ENCODE data around the gene NCBP3.
"Not testable (repeated sequence)": the region's sequence is repeated elsewhere in the genome, so short reads cannot be mapped to it uniquely, and the experiment has no call there.

Gene NCBP3

DNA sequence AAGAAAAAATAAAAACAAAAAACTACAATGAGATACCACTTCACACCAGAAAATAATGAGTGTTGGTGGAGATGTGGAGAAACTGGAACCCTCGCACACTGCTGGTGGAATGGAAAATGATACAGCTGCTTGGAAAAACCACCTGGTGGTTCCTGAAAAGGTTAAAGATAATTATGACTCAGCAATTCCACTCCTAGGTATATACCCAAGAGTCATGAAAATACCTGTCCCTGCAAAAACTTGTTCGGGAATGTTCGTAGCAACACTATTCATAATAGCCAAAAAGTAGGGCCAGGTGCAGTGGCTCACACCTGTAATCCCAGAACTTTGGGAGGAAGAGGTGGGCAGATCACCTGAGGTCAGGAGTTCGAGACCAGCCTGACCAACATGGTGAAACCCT lies 36.9 kb downstream of the NCBP3 start:
- DNase-seq = no peak

DNA sequence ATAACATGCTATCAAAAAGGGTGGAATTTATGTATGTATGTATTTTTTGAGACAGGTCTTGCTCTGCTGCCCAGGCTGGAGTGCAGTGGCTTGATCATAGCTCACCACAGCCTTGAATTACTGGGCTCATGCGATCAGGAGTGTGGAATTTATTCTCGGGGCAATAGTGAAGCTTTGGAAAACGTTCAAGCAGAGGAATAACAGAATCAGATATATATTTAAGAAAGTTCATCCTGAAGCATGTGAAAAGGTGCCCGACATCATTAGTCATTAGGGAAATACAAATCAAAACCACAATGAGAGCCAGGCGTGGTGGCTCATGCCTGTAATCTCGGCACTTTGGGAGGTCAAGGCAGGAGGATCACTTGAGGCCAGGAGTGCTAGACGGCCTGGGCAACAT lies 37.3 kb downstream of the NCBP3 start:
- no peak for DNase-seq

- DNase-seq = no peak
Observed at GRCh38 chr17:3805581-3805980, 40.5 kb downstream of the NCBP3 start.

DNA sequence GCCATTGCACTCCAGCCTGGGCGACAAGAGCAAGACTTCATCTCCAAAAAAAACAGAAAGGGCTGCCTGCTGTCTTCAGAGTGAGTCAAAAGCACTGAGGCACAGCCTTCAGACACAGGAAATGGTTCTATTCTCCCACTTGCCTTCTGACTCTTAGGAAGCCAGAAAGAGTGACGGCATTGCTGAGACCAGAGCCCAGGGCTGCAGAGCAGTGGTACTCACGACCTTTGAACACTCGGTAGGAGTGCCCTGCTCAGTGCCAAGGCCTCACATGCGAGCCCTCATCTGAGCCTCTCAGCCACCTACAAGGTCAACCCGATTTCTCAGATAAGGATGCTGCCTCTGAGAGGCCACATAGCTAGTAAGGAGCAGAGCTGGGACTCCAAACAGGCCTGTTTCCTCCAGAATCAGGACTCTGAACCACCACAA lies 41.5 kb downstream of the NCBP3 start:
- DNase-seq = no peak

DNA sequence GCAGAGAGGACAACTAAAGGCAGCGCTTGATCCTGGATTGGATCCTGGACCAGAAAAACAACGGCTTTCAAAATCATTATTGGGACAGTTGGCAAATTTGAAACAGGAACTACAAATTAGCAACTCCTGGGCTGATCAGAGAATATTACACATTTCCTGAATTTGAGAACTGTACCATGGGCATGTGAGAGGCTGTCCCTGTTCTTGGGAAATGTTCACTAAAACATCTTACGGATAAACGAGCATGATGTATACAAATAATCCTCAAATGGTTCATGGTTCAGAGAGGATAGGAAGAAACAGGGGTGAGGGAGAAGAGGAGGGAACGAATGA lies 42.8 kb downstream of the NCBP3 start:
- DNase-seq = no peak

GRCh38 chr17:3802461-3803307 lies 43.4 kb downstream of the NCBP3 start:
- DNase-seq = no peak

DNA sequence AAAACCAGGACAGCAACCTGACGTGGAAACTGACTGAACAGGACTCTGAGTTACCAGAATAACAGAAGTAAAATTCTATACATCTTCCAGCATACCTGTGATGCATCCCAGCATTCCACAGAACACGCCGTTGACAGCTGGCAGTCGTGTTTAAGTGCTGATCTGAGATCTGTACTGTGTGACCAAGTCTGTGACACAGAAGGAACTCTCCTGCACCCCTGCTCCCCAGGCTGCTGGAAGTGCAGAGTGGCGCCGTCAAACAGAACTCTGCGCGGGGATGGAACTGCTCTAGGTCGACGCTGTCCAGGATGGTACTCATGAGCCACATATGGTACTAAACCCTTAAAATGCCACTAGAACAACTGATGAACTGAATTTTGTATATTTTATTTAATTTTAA lies 44.3 kb downstream of the NCBP3 start:
- no peak for DNase-seq

GRCh38 chr17:3801347-3801746 lies 44.7 kb downstream of the NCBP3 start:
- DNase-seq = no peak

DNA sequence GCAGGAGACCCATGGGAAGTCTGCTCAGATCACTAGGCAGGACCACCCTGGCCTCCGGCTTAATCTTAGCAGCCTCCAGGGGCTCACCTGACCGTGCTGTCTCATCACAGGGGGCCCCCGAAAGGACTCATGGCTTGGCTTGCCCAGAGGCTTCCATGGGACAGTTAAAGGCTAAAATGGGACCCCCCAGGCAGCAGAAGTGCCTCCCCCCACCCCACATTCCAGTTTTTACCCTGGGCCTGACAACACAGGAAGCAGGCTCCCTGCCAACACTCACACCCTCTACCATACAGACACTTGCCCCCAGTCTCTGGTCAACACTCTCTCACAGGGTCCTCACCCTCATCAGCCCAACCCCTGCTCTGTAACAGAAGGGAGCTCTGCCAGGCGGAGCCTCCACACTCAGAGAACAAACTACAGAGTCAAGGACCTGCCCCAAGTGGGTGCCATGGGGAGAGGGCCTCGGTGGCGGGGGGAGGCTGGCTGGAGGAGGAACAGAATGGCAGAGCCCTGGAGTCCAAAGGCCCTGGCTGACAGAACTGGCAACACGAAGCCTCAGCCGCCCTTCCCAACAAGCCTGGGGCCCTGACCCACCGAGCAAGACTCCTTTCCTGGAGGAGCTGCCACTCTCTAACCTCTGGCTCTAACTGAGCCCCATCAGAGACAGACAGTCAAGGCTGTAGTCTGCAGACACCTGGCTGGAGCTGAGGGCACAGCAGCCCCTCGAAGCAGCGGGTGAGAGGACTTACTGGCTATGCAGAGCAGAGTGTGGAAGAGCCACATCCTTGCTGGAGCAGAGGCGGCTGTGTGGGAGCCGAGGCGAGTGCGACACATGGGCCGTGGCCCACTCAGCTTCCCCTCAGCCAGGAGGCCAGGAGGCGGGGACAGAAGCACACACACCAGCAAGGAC lies 45.4 kb downstream of the NCBP3 start, which contains the start of gene ITGAE:
ITGAE (minus strand) TSS at position 827 of the 910 bp plus-strand sequence; CDS start at position 783, 44 bp downstream.
- no peak for DNase-seq

DNA sequence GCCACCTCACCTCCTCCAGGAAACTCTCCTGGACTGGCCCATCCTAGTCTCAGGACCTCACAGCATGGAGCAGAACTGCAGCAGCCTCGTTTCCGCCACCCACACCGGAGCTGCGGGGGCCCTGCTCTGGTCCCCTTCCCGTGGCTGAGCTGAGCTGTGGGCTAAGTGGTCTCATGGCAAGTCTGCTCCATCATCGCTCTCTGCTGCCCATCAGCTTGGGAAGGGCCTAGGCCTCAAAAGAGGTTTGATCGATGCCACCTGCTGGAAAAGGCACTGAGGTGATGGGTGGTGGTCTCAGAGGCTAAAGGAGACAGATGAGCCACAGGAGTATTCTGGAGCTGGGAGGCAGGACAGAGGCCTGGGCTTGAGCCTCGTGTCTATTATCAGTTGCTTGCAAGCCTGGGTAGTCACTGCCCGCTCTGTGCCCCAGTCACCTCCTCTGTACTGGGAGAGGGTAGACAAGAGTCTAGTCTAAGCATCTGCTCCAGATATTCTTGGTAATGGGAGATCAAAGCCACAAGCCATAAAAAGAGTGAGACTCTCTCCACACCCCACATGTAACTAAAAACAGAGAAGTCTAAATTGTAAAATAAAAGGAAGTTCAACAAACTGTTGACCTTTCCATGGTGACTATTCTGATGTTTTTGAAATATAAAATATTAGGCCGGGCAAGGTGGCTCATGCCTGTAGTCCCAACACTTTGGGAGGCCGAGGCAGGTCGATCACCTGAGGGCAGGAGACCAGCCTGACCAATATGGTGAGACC lies 46.7 kb downstream of the NCBP3 start:
- no peak for DNase-seq

DNA sequence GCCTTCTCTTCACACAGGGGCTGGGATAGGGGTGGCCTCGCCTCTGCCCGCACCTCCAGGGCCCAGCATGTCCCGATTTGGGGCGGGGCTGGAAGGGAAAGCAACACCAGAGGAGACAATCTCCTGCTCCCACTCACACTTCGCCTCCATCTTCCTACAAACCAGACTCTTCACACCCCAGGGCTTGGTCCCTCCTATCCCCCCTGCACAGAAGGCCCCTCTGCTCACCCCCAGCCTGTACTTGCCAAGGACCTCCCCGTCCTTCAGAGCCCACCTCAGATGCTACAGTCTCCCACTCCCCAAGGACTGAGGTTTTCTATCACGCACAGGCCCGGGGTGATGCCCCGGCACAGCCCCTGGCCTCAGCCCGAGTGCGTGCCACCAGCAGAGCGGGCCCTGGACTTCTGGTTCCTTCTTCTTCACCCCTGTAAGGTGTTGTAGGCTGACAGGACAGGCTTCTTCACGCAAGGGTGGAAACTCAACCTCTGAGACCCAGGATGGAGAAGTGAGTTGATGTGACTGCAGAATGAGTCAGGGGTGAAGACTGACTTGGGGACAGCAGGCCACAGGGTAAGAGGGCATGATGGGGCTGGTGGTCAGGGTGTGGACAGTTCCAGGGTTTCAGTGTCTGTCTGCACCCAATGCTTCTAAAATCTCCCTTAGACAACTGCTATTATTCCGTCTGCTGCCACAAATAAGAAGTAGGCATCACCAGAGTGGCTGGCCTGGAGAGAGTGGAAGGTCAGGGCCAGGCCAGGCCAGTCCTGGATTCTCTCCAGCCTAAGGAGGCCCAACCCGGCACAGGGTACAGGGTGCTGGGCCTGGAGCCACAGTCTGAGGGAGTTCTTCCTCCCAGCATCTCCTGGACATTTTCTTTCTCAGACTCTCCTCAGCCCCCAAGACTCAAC lies 47.5 kb downstream of the NCBP3 start:
- no peak for DNase-seq

DNA sequence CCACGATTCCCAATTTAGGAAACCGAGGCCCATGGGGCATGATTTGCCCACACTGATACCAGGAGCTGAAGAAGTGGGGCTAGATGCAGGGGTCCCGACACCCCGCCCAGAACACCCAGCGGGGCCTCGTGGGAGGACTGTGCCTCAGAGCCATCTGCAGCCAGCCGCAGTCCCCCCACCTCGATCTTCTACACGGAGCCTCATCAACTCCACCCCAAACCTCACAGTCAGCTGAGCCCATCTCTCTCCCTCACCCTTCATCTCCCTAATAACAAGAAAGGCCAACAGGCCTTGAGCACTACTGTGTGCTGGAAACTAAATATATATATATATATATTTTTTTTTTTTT lies 49.2 kb downstream of the NCBP3 start:
- no peak for DNase-seq

GRCh38 chr17:3796110-3796821 lies 49.8 kb downstream of the NCBP3 start:
- DNase-seq = no peak

DNA sequence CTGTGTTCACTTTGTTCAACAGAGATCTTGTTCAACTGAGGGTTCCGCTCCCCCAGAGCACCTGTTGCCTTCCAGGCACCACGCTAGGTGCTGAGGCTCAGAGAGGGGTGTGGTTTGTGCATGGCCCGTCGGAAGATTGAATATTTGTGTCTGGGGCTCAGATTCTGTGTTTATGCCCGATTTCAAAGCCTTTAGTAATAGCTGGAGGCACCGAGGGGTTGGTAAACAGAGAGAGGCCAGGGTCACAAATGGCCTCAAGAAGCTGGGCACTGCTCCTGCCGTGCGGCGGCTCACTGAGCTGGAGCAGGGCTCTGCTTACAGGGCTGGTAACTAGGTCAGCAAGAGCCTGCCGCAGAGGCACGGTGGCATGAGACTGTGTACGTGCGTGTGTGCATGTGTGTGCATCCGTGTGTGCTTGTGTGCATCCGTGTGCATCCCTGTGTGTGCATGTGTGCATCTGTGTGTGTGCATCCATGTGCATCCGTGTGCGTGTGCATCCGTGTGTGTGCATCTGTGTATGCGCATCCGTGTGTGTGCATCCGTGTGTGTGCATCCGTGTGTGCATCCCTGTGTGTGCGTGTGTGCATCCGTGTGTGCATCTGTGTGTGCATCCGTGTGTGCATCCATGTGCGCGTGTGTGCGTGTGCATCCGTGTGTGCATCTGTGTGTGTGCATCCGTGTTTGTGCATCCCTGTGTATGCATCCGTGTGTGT lies 50.5 kb downstream of the NCBP3 start:
- DNase-seq = no peak

DNA sequence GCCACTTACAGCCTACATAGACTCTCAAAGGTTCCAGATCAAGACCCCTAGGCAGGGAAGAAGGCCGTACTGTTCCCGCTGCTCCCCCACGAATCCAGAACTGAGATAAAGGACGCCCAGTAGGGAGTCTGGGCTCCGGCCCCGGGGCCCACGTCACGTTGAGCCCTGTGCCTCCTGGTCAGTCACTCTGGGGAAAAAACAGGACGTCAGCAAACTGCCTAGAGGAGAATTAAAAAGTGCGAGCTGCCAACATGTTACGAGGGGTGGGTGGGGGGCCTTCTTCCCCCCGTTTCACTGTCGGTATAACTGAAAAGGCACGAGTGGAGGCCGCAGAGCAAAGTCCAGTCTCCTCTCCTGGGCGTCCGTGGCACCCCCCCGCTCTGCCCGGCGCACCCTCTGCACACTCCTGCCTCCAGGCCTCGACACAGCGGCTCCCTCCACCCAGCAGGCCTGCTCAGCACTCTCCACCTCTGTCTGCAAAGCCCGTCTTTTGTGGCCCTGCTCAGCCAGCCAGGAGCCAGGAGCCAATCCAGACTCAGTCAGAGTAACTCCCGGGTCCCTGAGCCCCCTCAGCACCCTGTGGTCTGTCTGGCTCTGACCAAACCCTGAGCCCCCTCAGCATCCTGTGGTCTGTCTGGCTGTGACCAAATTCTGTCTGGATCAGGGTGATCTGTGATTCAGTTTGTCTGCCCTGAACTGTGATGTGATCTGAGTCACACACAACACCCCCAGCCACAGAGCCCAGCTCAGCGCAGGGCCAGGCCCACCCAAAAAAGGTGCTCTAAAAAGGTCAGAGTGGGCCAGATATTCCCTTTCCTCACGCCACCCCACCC lies 51.3 kb downstream of the NCBP3 start:
- no peak for DNase-seq

GRCh38 chr17:3794152-3794551 lies 51.9 kb downstream of the NCBP3 start:
- DNase-seq = not testable (repeated sequence)

DNA sequence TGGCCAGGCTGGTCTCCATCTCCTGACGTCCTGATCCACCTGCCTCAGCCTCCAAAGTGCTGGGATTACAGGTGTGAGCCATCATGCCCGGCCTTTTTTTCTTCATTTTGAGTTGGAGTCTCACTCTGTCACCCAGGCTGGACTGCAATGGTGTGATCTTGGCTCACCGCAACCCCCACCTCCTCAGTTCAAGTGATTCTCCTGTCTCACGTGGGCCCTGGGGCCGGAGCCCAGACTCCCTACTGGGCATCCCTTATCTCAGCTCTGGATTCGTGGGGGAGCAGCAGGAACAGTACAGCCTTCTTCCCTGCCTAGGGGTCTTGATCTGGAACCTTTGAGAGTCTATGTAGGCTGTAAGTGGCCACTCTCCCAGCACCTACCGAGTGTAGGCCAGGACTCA lies 52.8 kb downstream of the NCBP3 start:
- not testable (repeated sequence) for DNase-seq

- no peak for DNase-seq
Observed at GRCh38 chr17:3792481-3792880, 53.6 kb downstream of the NCBP3 start.

GRCh38 chr17:3788200-3788599 lies 57.8 kb downstream of the NCBP3 start:
- no peak for DNase-seq

- not testable (repeated sequence) for DNase-seq
Observed at GRCh38 chr17:3785323-3785722, 60.7 kb downstream of the NCBP3 start.
